NCI-H146 treated with DMSO at 0.1 percent for 48 hours (cell line): Measurements from ENCODE around the gene BEST1.
A peak's percentile ranks its signal among the peaks of the same experiment; 100 is the strongest.
"Not testable (repeated sequence)": the region's sequence is repeated elsewhere in the genome, so short reads cannot be mapped to it uniquely, and the experiment has no call there.

ENCODE experiments used
- DNase-seq: peaks from one replicate; lab custom pipeline; 2025; ENCODE audit not compliant: unreplicated experiment; lab: John Stamatoyannopoulos, UW

BEST1 gene

DNA sequence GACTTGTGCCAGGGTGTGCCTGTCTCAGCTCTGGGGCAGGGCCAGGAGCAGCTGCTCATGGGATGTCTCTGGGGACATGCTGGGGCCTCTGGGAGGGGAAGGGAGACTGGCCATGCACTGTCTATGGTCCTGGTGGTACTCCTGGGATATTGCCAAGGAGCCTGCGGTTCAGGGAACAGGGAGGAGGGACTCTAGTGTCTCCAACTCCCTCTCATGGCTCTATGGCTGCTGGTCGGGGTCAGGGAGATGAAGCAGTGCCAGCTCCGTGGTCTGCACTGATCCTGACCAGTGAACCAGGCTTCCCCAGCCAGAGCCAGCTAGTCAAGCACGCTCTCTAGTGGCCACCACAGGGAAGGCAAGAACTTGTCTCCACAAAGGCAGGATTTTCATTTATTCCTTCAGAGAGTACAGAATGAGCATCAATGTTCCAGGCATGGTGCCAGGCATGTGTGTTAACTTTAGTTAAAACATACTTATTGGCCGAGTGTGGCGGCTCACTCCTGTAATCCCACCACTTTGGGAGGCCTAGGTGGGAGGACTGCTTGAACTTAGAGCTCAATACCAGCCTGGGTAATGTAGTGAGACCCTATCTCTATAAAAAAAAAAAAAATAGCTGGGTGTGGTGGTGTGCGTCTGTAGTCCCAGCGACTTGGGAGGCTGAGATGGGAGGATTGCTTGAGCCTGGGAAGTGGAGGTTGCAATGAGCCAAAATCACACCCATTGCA, 2.5 kb upstream of the BEST1 start:
- DNase-seq, result peak; percentile 32

DNA sequence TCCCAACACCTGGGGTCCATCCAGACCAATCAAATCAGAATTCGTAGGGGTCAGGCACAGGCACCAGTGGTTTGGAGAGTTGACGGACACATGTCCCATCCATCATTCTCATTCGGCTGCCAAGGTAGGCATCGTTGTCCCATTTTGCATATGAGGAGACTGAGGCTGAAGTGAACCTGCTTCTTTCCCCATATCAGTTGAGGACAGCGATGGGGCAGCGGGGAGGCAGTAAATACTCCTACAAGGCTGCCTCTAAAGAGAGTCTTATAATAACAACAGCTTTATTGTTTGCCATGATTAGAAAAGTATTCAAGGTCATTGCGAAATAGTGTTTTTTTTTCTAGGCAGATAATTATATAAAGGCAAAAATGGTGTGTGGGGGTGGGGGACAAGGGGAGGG, 1.6 kb upstream of the BEST1 start:
- DNase-seq, result no peak

DNA sequence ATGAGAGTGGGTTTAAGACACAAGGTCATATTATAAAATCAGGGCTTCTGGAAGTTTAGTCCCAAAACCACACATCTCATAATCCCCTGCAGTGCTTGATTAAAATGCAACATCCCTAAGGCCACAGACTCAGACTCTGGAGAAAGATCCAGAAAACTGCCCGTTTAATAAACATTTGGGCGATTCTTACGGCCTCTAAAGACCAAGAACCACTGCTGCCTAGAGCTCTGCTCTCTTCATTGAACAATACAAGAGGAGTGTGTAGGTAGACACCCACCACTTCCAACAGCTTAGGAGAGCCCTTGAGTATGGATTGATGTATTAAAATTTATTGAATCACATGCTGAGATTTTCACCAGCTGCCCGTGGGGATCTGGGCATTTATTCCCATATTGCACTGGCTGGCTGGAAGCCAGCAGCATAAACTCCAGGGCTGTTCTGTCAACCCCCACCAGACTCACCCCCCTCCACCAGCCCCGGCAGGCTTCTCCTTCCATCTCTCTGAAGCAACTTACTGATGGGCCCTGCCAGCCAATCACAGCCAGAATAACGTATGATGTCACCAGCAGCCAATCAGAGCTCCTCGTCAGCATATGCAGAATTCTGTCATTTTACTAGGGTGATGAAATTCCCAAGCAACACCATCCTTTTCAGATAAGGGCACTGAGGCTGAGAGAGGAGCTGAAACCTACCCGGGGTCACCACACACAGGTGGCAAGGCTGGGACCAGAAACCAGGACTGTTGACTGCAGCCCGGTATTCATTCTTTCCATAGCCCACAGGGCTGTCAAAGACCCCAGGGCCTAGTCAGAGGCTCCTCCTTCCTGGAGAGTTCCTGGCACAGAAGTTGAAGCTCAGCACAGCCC, 749 bp upstream of the BEST1 start:
- DNase-seq, result peak; percentile 20

DNA sequence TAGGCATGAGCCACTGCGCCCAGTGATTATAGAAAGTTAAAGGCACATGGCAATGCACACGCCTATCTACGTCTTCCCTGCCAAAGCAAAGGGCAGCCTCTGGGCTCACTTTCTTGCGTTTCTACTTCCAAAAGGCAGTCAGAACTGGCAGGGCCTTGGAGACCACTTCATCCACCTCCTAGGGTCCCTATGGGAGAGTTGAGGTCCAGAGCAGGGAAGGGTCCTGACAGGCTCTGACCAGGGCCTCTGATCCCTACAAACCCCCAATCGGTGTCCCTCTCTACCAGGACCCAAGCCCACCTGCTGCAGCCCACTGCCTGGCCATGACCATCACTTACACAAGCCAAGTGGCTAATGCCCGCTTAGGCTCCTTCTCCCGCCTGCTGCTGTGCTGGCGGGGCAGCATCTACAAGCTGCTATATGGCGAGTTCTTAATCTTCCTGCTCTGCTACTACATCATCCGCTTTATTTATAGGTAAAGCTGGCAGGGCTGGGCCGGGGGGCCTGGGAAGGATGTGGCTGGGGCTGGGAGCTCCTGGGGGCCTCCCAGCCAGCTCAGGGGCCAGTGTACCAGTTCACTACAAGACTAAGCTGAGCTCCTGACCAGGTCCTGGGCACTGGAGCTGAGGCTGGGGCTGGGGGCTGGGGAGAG, 1.5 kb downstream of the BEST1 start:
- no peak for DNase-seq

- no peak for DNase-seq
These were observed 2.7 kb downstream of the BEST1 start for GRCh38 chr11:61952882-61953281.

DNA sequence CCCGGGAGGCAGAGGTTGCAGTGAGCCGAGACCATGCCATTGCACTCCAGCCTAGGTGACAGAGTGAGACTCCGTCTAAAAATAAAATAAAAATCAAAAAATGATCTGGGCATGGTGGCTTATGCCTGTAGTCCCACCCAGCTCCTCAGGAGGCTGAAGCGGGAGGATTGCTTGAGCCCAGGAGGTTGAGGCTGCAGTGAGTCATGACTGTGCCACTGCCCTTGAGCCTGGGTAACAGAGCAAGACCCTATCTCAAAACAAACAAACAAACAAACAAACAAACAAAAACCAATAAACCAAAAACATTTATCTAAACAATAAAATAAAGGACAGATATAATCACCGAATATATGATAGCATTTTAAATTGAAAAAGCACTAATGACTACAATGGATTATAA, 3.5 kb downstream of the BEST1 start:
- not testable (repeated sequence) for DNase-seq

DNA sequence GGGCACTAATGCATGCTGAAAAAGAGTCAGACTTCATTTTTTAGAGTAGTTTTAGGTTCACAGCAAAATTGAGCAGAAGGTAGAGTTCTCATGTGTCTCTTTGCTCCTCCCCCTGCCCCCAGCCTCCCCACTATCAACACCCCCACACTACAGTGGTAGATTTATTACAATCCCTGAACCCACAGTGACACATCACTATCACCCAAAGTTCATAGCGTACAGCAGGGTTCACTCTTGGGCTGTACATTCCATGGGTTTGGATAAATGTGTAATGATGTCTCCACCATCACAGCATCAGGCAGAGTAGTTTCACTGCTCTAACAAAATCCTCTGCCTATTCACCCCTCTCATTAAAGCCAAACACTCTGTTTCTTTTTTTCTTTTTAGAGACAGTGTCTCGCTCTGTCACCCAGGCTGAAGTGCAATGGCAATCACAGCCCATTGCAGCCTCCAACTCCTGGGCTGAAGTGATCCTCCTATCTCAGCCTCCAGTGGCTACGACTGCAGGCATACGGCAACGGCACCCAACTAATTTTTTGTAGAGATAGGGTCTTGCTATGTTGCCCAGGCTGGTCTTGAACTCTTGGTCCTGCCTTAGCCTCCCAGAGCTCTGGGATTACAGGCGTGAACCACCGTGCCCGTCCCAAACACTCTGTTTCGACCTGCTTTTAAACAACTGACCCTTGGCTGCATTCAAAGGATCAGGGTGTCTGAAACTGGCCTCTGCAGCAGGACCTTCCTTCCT, 4.1 kb downstream of the BEST1 start:
- no peak for DNase-seq

DNA sequence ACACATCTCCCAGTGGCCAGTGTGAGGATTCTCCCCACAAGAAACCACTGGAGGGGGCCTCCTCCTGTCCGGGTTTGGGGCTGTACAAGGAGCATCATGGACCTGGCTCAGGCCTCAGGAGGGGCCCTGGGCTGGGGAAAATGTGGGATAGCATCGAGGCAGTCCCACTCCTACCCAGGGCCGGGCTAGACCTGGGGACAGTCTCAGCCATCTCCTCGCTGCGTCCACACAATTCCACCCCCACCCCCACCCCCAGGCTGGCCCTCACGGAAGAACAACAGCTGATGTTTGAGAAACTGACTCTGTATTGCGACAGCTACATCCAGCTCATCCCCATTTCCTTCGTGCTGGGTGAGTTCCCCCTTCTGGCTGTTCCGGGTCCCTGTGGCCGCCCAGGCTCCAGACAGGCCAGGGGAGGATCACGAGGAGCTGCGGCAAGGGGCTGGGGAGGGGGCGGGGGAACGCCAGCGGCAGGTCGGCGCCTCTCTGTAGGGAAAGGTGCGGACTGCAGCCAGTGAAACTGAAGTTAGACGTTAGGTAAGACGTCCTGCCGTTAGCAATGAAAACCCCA, 4.8 kb downstream of the BEST1 start:
- DNase-seq, result peak; percentile 31

- DNase-seq, result peak; percentile 18
These were observed 5.4 kb downstream of the BEST1 start for GRCh38 chr11:61955422-61956135.

DNA sequence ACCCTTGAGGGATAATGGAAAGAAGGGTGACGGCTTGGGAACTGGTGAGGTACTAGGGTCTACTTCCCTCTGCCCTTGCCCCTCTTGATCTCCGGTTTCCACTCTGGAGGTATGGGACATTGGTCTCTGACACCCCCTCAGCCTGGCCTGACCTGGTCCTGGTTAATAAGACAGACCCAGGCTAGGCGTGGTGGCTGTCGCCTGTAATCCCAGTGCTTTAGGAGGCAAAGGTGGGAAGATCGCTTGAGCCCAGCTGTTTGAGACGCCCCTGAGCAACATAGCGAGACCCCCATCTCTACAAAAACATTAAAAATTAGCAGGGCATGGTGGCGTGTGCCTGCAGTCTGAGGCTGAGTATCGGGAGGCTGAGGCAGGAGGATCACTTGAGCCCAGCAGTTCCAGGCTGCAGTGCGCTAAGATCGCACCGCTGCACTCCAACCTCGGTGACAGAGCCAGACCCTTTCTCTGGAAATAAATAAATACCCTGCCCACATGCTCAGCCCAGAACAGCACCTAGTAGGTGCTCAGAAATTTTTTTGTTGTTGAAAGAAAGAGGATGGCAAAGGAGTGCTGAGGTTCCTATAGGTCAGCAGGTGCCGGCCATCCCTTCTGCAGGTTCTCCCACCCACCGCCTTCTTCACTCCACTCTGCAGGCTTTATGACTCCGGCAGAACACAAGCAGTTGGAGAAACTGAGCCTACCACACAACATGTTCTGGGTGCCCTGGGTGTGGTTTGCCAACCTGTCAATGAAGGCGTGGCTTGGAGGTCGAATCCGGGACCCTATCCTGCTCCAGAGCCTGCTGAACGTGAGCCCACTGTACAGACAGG, 6.3 kb downstream of the BEST1 start:
- no peak for DNase-seq

GRCh38 chr11:61957021-61957770, 7.0 kb downstream of the BEST1 start:
- no peak for DNase-seq

- DNase-seq, result no peak
These were observed 8.4 kb downstream of the BEST1 start for GRCh38 chr11:61958590-61958989.

GRCh38 chr11:61959114-61959513, 9.0 kb downstream of the BEST1 start:
- no peak for DNase-seq

GRCh38 chr11:61959678-61960077, 9.5 kb downstream of the BEST1 start:
- no peak for DNase-seq

DNA sequence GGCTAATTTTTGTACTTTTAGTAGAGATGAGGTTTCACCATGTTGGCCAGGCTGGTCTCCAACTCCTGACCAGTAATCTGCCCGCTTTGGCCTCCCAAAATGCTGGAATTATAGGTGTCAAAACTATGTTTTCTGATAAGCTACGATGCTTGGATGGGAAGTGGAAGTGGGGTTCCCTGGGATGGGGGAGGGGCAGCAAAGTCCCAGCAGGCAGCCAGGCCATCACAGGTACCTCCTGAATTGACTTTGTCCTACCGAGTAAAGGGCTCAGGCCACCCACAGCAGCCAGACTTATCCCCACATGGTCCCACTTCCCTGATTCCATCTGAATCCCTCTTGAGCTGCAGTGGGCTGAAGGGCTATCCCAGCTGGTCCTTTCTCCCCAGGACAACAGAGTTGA, 10.4 kb downstream of the BEST1 start:
- no peak for DNase-seq

DNA sequence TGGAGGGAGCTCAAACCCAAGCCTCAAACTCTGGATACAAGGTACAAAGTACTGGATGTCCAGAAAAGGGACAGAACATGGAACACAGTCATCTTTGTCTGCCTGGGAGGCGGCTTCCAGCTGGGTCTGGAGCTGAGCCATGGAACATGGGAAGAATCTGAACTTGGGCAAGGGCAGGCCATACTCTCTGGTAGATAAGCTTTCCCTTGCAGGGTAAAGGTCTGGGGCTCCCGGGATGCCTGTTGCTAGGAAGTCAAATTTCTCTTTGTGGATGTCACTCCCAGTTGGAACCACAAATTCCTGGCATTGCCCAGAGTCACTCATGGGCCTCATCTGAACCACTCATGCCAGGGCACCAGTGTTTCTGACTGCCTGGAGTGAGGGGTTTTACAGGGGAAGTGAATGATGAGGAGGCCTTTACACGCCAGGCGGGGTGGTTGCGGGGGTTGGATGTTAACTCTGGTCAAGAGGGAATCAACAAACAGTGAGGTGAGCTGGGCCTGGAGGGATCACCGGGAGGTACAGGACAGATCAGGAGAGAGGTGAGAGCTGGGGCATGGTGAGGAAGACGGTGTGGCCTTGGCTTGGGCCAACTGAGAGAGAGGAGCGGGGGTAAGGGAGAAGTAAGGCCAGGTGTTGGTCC, 11.5 kb downstream of the BEST1 start:
- no peak for DNase-seq

DNA sequence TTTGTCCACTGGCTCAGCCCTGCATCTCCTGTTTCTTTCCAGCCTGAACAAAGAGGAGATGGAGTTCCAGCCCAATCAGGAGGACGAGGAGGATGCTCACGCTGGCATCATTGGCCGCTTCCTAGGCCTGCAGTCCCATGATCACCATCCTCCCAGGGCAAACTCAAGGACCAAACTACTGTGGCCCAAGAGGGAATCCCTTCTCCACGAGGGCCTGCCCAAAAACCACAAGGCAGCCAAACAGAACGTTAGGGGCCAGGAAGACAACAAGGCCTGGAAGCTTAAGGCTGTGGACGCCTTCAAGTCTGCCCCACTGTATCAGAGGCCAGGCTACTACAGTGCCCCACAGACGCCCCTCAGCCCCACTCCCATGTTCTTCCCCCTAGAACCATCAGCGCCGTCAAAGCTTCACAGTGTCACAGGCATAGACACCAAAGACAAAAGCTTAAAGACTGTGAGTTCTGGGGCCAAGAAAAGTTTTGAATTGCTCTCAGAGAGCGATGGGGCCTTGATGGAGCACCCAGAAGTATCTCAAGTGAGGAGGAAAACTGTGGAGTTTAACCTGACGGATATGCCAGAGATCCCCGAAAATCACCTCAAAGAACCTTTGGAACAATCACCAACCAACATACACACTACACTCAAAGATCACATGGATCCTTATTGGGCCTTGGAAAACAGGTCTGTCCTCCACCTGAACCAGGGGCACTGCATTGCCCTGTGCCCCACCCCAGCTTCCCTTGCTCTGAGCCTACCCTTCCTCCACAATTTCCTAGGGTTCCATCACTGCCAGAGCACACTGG, 12.3 kb downstream of the BEST1 start:
- no peak for DNase-seq

GRCh38 chr11:61963016-61963281, 12.8 kb downstream of the BEST1 start:
- no peak for DNase-seq
